ACC112 (cell line): ENCODE results near the gene DACT3.
A peak's percentile ranks its signal among the peaks of the same experiment; 100 is the strongest.

Experiments used
- H2AFZ ChIP-seq: fragments of 200-600 bp; sonication (generic); one replicate; pipeline ENCODE4 v1.6.0; 2017; ENCODE audit warnings: antibody characterized with exemption, low read length; ENCODE audit not compliant: unreplicated experiment
- H3K27ac ChIP-seq: fragments of 200-600 bp; sonication (generic); 2 replicates; pipeline ENCODE4 v1.5.1; 2014; ENCODE audit warnings: low read depth, mild to moderate bottlenecking, antibody characterized with exemption, low read length, moderate library complexity
- H3K27me3 ChIP-seq: fragments of 200-600 bp; sonication (generic); 2 replicates; pipeline ENCODE4 v1.6.1; 2014; ENCODE audit warnings: mild to moderate bottlenecking, antibody characterized with exemption, low read length, moderate library complexity, mixed read lengths; ENCODE audit not compliant: insufficient read depth
- H3K36me3 ChIP-seq: fragments of 200-600 bp; sonication (generic); 2 replicates; pipeline ENCODE4 v1.6.1; 2016; ENCODE audit warnings: mild to moderate bottlenecking, antibody characterized with exemption, low read length, moderate library complexity, mixed read lengths; ENCODE audit not compliant: insufficient read depth
- H3K4me1 ChIP-seq: fragments of 200-600 bp; sonication (generic); one replicate; pipeline ENCODE4 v1.6.1; 2016; ENCODE audit warnings: low read length, mixed read lengths; ENCODE audit not compliant: insufficient read depth, unreplicated experiment, control insufficient read depth
- H3K4me3 ChIP-seq: fragments of 200-600 bp; sonication (generic); 2 replicates; pipeline ENCODE4 v1.5.1; 2014; ENCODE audit warnings: mild to moderate bottlenecking, low read depth, low read length
- H3K79me2 ChIP-seq: fragments of 200-600 bp; sonication (generic); one replicate; pipeline ENCODE4 v1.6.0; 2016; ENCODE audit warnings: low read length; ENCODE audit not compliant: control insufficient read depth, unreplicated experiment, insufficient read depth

DACT3 gene

DNA sequence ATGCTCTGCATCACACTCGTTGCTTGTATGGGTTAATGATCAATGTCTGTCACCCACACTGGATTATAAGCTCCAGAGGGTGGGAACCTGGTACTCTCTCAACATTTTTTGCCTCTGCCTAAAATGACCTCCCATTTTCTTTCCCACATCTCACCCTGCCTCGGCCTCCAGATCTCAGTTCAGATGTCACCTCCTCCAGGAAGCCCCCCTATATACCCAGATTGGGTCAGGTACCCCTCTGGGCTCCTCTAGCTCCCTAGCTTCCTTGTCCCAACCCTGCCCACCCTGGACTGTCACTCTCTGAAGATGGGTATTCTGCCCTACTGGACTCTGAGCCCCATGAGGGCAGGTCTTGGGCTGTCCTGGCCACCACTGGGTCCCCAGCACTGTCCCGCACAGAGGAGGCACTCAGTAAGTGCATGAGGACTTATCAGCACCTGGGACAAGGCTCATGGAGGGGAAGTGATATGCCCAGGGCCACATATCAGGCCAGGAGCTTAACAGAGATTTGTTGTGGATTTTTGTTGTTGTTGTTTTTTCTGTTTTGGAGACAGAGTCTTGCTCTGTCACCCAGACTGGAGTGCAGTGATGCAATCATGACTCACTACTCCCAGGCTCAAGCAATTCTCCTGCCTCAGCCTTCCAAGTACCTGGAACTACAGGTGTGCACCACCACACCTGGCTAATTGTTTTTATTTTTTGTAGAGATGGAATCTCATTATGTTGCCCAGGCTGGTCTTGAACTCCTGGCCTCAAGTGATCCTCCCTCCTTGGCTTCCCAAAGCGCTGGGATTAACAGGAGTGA is 32.1 kb upstream of the DACT3 start:
- Histone ChIP-seq H3K27me3 (no peaks in the 10 kb centered on the region), H3K4me3 (no peak overlapping the region), H3K4me1 (no peaks in the 10 kb centered on the region), H3K36me3 (peaks cover 26% of the 10 kb centered on the region), H3K27ac (peak overlapping the region; percentile 19; the same call in 1 of the 2 replicates), H3K79me2 (no peaks in the 10 kb centered on the region), H2AFZ (no peak overlapping the region)

DNA sequence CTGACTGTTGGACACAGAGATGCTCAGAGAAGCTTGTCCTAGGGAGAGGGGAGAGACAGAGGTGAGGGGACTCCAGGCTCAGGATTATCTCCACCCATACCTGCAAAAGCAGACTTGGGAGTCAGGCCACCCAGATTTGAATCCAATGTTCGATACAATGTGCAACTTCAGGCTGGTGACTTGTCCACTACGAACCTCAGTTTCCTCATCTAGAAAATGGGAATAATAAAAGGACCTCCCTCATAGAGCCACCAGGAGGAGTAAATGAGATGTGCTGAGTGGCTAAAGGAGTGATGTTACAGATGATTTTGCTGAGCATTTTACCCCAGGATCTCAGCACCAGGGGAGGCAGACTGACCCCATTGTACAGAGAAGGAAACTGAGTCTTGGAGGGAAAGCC is 31.0 kb upstream of the DACT3 start:
- Histone ChIP-seq H3K4me1 (no peaks in the 10 kb centered on the region), H3K36me3 (peaks cover 26% of the 10 kb centered on the region), H3K27ac (no peak overlapping the region), H3K27me3 (no peaks in the 10 kb centered on the region), H2AFZ (no peak overlapping the region), H3K79me2 (no peaks in the 10 kb centered on the region), H3K4me3 (no peak overlapping the region)

DNA sequence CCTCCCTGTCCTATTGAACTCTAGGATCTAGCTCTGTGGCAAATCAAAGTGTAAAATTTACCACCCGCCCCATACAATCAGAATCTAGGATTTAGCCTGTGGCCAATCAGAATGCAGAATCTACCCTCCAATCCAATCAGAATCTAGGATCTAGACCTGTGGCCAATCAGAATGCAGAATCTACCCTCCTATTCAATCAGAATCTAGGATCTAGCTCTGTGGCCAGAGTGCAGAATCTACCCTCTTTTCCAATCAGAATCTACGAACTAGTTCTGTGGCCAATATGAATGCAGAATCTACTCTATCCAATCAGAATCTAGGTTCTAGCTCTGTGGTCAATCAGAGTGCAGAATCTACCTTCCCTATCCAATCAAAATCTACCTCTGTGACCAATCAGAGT is 30.1 kb upstream of the DACT3 start:
- H3K27me3 ChIP-seq: no peaks in the 10 kb centered on the region

GRCh38 chr19:46689358-46689757 is 28.4 kb upstream of the DACT3 start:
- H3K27me3 ChIP-seq: no peaks in the 10 kb centered on the region
- H2AFZ ChIP-seq: no peak overlapping the region
- no peaks in the 10 kb centered on the region for H3K79me2 ChIP-seq
- no peak overlapping the region for H3K4me3 ChIP-seq
- no peaks in the 10 kb centered on the region for H3K4me1 ChIP-seq
- peaks cover 26% of the 10 kb centered on the region for H3K36me3 ChIP-seq
- H3K27ac ChIP-seq: no peak overlapping the region

More for the DNA sequence above, 30.1 kb upstream of the DACT3 start:
- Histone ChIP-seq H3K79me2 (no peaks in the 10 kb centered on the region), H3K36me3 (peaks cover 26% of the 10 kb centered on the region), H3K4me1 (no peaks in the 10 kb centered on the region), H2AFZ (no peak overlapping the region), H3K4me3 (no peak overlapping the region), H3K27ac (no peak overlapping the region)

- Histone ChIP-seq H3K79me2 (no peaks in the 10 kb centered on the region), H3K4me3 (no peak overlapping the region), H3K36me3 (peaks cover 13% of the 10 kb centered on the region), H3K27ac (no peak overlapping the region), H3K4me1 (no peaks in the 10 kb centered on the region), H2AFZ (no peak overlapping the region), H3K27me3 (no peaks in the 10 kb centered on the region)
Measured at GRCh38 chr19:46687438-46688145, 26.6 kb upstream of the DACT3 start.

- H3K79me2 ChIP-seq: no peaks in the 10 kb centered on the region
- H3K27me3 ChIP-seq: no peaks in the 10 kb centered on the region
- H3K4me3 ChIP-seq: no peak overlapping the region
- no peak overlapping the region for H3K27ac ChIP-seq
- no peaks in the 10 kb centered on the region for H3K4me1 ChIP-seq
- no peak overlapping the region for H2AFZ ChIP-seq
- H3K36me3 ChIP-seq: no peaks in the 10 kb centered on the region
Measured at GRCh38 chr19:46685189-46685588, 24.2 kb upstream of the DACT3 start.

GRCh38 chr19:46678110-46678732 is 17.2 kb upstream of the DACT3 start:
- Histone ChIP-seq H3K79me2 (no peaks in the 10 kb centered on the region), H3K27me3 (no peaks in the 10 kb centered on the region), H3K4me1 (no peaks in the 10 kb centered on the region), H3K4me3 (no peak overlapping the region), H3K27ac (no peak overlapping the region), H2AFZ (no peak overlapping the region), H3K36me3 (no peaks in the 10 kb centered on the region)

- Histone ChIP-seq H3K27me3 (no peaks in the 10 kb centered on the region), H3K4me1 (no peaks in the 10 kb centered on the region), H3K79me2 (no peaks in the 10 kb centered on the region), H3K4me3 (no peak overlapping the region), H2AFZ (no peak overlapping the region), H3K27ac (no peak overlapping the region), H3K36me3 (no peaks in the 10 kb centered on the region)
Measured at GRCh38 chr19:46674416-46675178, 13.6 kb upstream of the DACT3 start.

GRCh38 chr19:46670813-46671212 is 9.8 kb upstream of the DACT3 start:
- H3K27ac ChIP-seq: no peak overlapping the region
- no peak overlapping the region for H3K4me3 ChIP-seq
- no peaks in the 10 kb centered on the region for H3K4me1 ChIP-seq
- H2AFZ ChIP-seq: no peak overlapping the region
- no peaks in the 10 kb centered on the region for H3K36me3 ChIP-seq
- no peaks in the 10 kb centered on the region for H3K79me2 ChIP-seq
- no peaks in the 10 kb centered on the region for H3K27me3 ChIP-seq

DNA sequence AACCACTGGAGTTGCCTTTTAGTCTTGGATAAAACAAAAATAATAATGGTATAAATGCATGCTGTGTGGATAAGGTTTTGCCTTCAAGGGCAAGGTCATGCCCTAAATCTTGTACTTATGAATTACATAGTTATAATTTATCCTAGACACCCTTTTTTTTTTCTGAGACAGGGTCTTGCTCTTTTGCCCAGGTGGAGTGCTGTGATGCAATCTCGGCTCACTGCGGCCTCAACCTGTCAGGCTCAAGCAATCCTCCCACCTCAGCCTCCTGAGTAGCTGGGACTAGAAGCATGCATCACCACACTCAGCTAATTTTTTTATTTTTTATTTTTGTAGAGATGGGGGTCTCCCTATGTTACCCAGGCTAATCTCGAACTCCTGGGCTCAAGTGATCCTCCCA is 7.7 kb upstream of the DACT3 start:
- Histone ChIP-seq H3K79me2 (no peaks in the 10 kb centered on the region), H2AFZ (no peak overlapping the region), H3K27me3 (no peaks in the 10 kb centered on the region), H3K27ac (no peak overlapping the region), H3K36me3 (no peaks in the 10 kb centered on the region), H3K4me3 (no peak overlapping the region), H3K4me1 (no peaks in the 10 kb centered on the region)
